Activated CD4-positive, alpha-beta memory T cell treated with anti-CD3 and anti-CD28 coated beads for 36 hours (primary cell): ENCODE results near the gene EXOC1. TPM values are rescaled to one million over a fixed set of nuclear protein-coding genes. Genes with fewer than 3 reads are reported as not detected.
"Not testable (repeated sequence)": the region's sequence is repeated elsewhere in the genome, so short reads cannot be mapped to it uniquely, and the experiment has no call there.

Source experiments
- CTCF ChIA-PET: fragments of 350-600 bp; sonication (Branson Sonifier 250); formaldehyde crosslinking; loops from one replicate; lab custom pipeline; 2021; ENCODE audit warnings: antibody characterized with exemption, inconsistent platforms; lab: Charles Lee
- POLR2A ChIA-PET: fragments of 350-600 bp; sonication (Branson Sonifier 250); formaldehyde crosslinking; loops from one replicate; lab custom pipeline; 2021; ENCODE audit warnings: antibody characterized with exemption; lab: Charles Lee
- DNase-seq: peaks from one replicate; pipeline ENCODE4 v3.0.0-alpha.2; 2020
- H3K27ac Mint-ChIP-seq: one replicate; pipeline ENCODE4 v1.8.0; 2021; ENCODE audit warnings: mixed read lengths
- H3K27me3 Mint-ChIP-seq: one replicate; pipeline ENCODE4 v1.8.0; 2021; ENCODE audit warnings: mixed read lengths
- H3K36me3 Mint-ChIP-seq: one replicate; pipeline ENCODE4 v1.8.0; 2021; ENCODE audit warnings: mixed read lengths
- H3K4me1 Mint-ChIP-seq: one replicate; pipeline ENCODE4 v1.8.0; 2021; ENCODE audit warnings: low read depth, mixed read lengths
- H3K4me3 Mint-ChIP-seq: one replicate; pipeline ENCODE4 v1.8.0; 2021; ENCODE audit warnings: mild to moderate bottlenecking, mixed read lengths
- H3K9me3 Mint-ChIP-seq: one replicate; pipeline ENCODE4 v1.8.0; 2021; ENCODE audit warnings: mixed read lengths
- intact Hi-C: fragments of 100-400 bp; cut with micrococcal nuclease; formaldehyde crosslinking; loops from one replicate; pipeline ENCODE4 v1.15.1; 2023
- total RNA-seq, 2 experiments: library from RNA; stranded (reverse); gene quantifications; one replicate each; pipeline ENCODE4 v1.2.3, GENCODE V29; 2021

The EXOC1 gene
- total RNA-seq, 2 experiments from 2014 or later: 21.9 to 22.4 TPM

DNA sequence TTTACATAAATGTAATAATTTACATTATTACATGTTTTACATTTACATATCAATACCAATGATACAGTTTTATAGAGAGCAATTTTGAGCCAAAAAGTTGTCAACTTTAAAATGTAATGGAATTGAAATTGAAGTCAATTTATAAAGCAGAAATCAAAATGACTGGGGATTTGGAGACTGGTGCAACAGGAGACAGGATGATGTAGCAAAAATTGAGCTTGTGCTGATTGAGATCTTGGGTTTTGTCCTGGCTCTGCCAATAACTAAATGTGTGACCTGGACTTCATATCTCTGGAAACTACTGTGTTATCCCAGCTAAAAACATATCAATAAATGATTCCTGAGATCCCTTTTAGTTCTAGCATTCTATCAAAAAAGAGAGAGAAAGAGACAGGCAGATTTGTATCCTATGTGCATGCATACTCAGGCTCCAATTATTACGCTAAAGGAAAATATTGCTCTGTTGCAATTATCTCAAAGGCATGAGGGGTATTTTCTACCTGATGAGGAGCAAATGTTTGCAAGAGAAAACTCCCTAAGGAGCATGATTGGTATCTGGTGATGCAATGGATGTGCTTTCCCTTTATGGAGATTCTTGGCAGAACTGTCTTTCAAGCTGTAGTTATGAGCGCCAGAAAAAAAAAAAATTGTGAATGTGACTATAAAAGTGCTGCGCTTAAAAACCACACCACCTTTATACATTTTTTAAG is 19.2 kb upstream of the EXOC1 start:
- H3K27me3 Mint-ChIP-seq: peaks cover 30% of the 10 kb centered on the region
- intact Hi-C loops: no loop called here
- no peak overlapping the region for H3K27ac Mint-ChIP-seq
- no peak for DNase-seq
- ChIA-PET POLR2A (no interaction called here), CTCF (no interaction called here)
- no peak overlapping the region for H3K4me3 Mint-ChIP-seq
- peaks cover 7% of the 10 kb centered on the region for H3K9me3 Mint-ChIP-seq
- no peaks in the 10 kb centered on the region for H3K4me1 Mint-ChIP-seq
- H3K36me3 Mint-ChIP-seq: peaks cover 2% of the 10 kb centered on the region

DNA sequence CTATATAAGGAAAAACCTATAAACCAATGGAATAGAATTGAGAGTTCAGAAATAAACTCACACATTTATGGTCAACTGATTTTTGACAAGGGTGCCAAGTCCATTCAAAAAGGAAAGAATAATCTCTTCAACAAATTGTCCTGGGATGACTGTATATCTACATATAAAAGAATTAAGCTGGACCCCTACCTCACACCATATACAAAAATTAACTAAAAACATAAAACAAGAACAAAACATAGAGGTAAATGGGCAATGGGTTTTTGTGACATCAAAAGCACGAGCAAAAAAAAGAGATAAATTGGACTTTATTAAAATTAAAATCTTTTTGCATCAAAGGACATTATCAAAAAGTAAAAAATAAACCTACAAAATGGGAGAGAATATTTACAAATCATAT is 15.5 kb upstream of the EXOC1 start:
- intact Hi-C loops: no loop called here
- H3K9me3 Mint-ChIP-seq: peaks cover 7% of the 10 kb centered on the region
- peaks cover 2% of the 10 kb centered on the region for H3K36me3 Mint-ChIP-seq
- no peak overlapping the region for H3K27ac Mint-ChIP-seq
- ChIA-PET POLR2A (no interaction called here), CTCF (no interaction called here)
- no peaks in the 10 kb centered on the region for H3K4me1 Mint-ChIP-seq
- no peak overlapping the region for H3K4me3 Mint-ChIP-seq
- peaks cover 21% of the 10 kb centered on the region for H3K27me3 Mint-ChIP-seq
- no peak for DNase-seq

- ChIA-PET CTCF (no interaction called here), POLR2A (no interaction called here)
- H3K27ac Mint-ChIP-seq: no peak overlapping the region
- H3K4me3 Mint-ChIP-seq: no peak overlapping the region
- H3K27me3 Mint-ChIP-seq: peaks cover 21% of the 10 kb centered on the region
- no peaks in the 10 kb centered on the region for H3K4me1 Mint-ChIP-seq
- intact Hi-C loops: no loop called here
- peaks cover 7% of the 10 kb centered on the region for H3K9me3 Mint-ChIP-seq
- DNase-seq: no peak
- peaks cover 2% of the 10 kb centered on the region for H3K36me3 Mint-ChIP-seq
These were observed 15.1 kb upstream of the EXOC1 start for GRCh38 chr4:55838356-55838755.

DNA sequence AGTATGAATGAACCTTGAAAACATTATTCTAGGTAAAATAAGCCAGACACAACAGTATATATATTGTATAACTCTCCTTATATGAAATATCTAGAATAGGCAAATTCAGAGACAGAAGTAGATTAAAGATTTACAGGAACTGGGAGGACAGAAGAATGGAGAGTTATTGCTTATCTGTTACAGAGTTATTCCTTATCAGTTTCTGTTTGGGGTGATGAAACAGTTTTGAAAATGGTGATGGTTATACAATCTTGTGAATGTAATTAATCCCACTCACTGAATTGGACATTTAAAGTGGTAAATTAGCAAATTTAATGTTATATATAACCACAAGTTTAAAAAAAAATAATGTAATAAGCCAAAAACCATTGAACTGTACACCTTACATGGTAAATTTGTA is 14.5 kb upstream of the EXOC1 start:
- intact Hi-C loops: no loop called here
- Mint-ChIP-seq H3K4me3 (no peak overlapping the region), H3K9me3 (peaks cover 7% of the 10 kb centered on the region), H3K27me3 (peaks cover 18% of the 10 kb centered on the region), H3K36me3 (peaks cover 2% of the 10 kb centered on the region), H3K27ac (no peak overlapping the region), H3K4me1 (no peaks in the 10 kb centered on the region)
- ChIA-PET CTCF (no interaction called here), POLR2A (no interaction called here)
- DNase-seq: no peak

GRCh38 chr4:55840956-55841355 is 12.5 kb upstream of the EXOC1 start:
- no peaks in the 10 kb centered on the region for H3K4me1 Mint-ChIP-seq
- H3K27me3 Mint-ChIP-seq: peaks cover 9% of the 10 kb centered on the region
- POLR2A ChIA-PET: no interaction called here
- no peak for DNase-seq
- no peaks in the 10 kb centered on the region for H3K36me3 Mint-ChIP-seq
- intact Hi-C loops: no loop called here
- H3K4me3 Mint-ChIP-seq: no peak overlapping the region
- H3K9me3 Mint-ChIP-seq: peaks cover 7% of the 10 kb centered on the region
- H3K27ac Mint-ChIP-seq: no peak overlapping the region
- CTCF ChIA-PET: interaction anchor here (0.6 kb wide), 1 partner anchor 35 kb away, joined by 3 read pairs; no protein-coding TSS in a partner anchor

DNA sequence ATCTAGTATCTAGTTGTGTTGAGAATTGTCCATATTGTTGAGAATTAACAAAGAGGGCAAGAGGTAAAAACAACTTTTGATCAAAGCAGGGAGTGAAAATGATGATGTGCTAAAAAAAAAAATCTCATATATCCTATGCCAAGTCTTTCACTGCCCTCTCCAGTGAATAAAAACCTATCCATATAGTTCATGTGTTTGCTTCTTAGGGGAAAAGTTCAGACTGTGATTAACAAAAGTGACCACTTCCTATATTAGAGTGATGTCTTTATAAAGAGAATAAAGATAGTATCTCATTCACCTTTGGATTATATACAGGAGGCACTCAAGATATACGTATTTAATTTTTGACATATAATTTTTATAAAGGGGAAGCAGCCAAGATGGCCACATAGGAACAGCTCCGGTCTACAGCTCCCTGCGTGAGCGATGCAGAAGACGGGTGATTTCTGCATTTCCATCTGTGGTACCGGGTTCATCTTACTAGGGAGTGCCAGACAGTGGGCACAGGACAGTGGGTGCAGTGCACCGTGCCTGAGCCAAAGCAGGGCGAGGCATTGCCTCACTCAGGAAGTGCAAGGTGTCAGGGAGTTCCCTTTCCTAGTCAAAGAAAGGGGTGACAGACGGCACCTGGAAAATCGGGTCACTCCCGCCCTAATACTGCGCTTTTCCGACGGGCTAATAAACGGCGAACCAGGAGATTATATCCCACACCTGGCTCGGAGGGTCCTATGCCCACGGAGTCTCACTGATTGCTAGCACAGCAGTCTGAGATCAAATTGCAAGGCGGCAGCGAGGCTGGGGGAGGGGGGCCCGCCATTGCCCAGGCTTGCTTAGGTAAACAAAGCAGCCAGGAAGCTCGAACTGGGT is 11.8 kb upstream of the EXOC1 start:
- H3K4me1 Mint-ChIP-seq, H3K36me3 Mint-ChIP-seq, H3K9me3 Mint-ChIP-seq, DNase-seq, intact Hi-C loops, H3K27me3 Mint-ChIP-seq, POLR2A ChIA-PET, H3K27ac Mint-ChIP-seq, H3K4me3 Mint-ChIP-seq: not testable (repeated sequence)
- CTCF ChIA-PET: interaction anchor here (0.6 kb wide), 1 partner anchor 36 kb away, joined by 3 read pairs; no protein-coding TSS in a partner anchor

DNA sequence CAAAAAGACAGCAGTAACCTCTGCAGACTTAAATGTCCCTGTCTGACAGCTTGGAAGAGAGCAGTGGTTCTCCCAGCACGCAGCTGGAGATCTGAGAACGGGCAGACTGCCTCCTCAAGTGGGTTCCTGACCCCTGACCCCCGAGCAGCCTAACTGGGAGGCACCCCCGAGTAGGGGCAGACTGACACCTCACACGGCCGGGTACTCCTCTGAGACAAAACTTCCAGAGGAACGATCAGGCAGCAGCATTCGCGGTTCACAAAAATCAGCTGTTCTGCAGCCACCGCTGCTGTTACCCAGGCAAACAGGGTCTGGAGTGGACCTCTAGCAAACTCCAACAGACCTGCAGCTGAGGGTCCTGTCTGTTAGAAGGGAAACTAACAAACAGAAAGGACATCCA is 11.1 kb upstream of the EXOC1 start:
- H3K27me3 Mint-ChIP-seq, DNase-seq, H3K4me1 Mint-ChIP-seq, H3K27ac Mint-ChIP-seq, H3K9me3 Mint-ChIP-seq, intact Hi-C loops, H3K4me3 Mint-ChIP-seq, POLR2A ChIA-PET, H3K36me3 Mint-ChIP-seq: not testable (repeated sequence)
- CTCF ChIA-PET: interaction anchor here (1.5 kb wide), 1 partner anchor 25 kb away, joined by 3 read pairs; no protein-coding TSS in a partner anchor

DNA sequence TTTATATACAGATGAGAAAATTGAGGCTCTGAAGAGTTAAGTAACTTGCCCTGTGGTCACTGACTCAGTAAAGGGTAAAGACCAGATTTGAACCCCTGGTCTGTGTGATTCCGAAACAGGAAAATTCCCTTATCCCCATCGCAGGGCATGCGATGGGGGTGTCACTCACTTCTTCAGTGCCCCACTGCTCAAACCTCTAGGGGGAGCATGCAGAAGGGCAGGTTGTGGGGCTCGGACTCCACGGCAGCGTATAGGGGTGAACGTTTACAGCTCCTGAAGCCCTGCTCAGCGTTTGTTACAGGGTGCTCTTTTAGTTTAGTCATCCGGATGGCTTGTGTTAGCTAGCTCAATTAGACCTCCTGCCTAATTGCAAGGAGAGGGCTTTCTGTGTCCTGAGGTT is 3.7 kb upstream of the EXOC1 start:
- no peak for DNase-seq
- ChIA-PET CTCF (no interaction called here), POLR2A (no interaction called here)
- intact Hi-C loops: loop anchor here (5.0 to 10.0 kb wide), 2 partner anchors 502 to 1125 kb away; partner anchors contain the start of genes NOA1, POLR2B and SRD5A3
- H3K27ac Mint-ChIP-seq: no peak overlapping the region
- H3K27me3 Mint-ChIP-seq: no peaks in the 10 kb centered on the region
- H3K36me3 Mint-ChIP-seq: no peaks in the 10 kb centered on the region
- no peaks in the 10 kb centered on the region for H3K9me3 Mint-ChIP-seq
- no peak overlapping the region for H3K4me3 Mint-ChIP-seq
- H3K4me1 Mint-ChIP-seq: peaks cover 21% of the 10 kb centered on the region

DNA sequence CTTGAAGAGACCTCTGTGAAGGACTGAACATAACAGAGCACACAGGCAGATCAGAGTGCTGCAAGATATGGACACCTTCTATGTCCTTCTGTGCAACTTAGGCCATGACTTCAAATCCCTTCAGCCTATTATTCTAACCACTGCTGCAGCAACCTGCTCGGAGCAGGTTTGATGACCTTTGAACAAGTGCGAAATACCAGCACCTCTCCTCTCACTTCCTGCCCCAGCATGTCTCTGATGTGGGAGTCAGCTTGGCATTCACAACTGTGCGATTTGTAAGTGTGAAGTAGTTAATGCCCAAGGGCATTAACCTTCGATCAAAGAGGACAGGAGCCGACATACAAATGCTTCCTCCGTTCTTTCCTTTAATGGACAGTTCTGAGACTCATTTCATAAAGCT is 1.6 kb upstream of the EXOC1 start:
- POLR2A ChIA-PET: no interaction called here
- intact Hi-C loops: loop anchor here (2.0 to 10.0 kb wide), 3 partner anchors 55 to 1123 kb away; partner anchors contain the start of genes NOA1, POLR2B and SRD5A3
- CTCF ChIA-PET: interaction anchor here (0.7 to 1.2 kb wide), 3 partner anchors 14 to 97 kb away, joined by 3 read pairs; partner anchors contain the start of gene CEP135
- Mint-ChIP-seq H3K9me3 (no peaks in the 10 kb centered on the region), H3K27me3 (no peaks in the 10 kb centered on the region), H3K4me1 (peaks cover 21% of the 10 kb centered on the region), H3K36me3 (peaks cover 2% of the 10 kb centered on the region), H3K4me3 (no peak overlapping the region), H3K27ac (peak overlapping the region; percentile 19)
- peak; percentile 42 for DNase-seq

GRCh38 chr4:55854129-55854528 is 681 bp downstream of the EXOC1 start:
- POLR2A ChIA-PET: interaction anchor here (0.5 kb wide), 1 partner anchor 459 kb away, joined by 3 read pairs; no protein-coding TSS in a partner anchor
- Mint-ChIP-seq H3K4me1 (peaks cover 33% of the 10 kb centered on the region), H3K27me3 (no peaks in the 10 kb centered on the region), H3K36me3 (peaks cover 12% of the 10 kb centered on the region), H3K9me3 (no peaks in the 10 kb centered on the region), H3K27ac (no peak overlapping the region), H3K4me3 (no peak overlapping the region)
- CTCF ChIA-PET: interaction anchor here (1.5 to 2.5 kb wide), 2 partner anchors 12 to 95 kb away, joined by 4 to 7 read pairs; partner anchors contain the start of gene CEP135
- intact Hi-C loops: loop anchor here (5.0 to 10.0 kb wide), 2 partner anchors 507 to 1121 kb away; partner anchors contain the start of genes NOA1, POLR2B and SRD5A3
- DNase-seq: no peak

GRCh38 chr4:55857586-55857985 is 4.1 kb downstream of the EXOC1 start:
- Mint-ChIP-seq H3K9me3 (no peaks in the 10 kb centered on the region), H3K27ac (no peak overlapping the region), H3K4me3 (no peak overlapping the region), H3K4me1 (peaks cover 19% of the 10 kb centered on the region), H3K27me3 (no peaks in the 10 kb centered on the region), H3K36me3 (peaks cover 18% of the 10 kb centered on the region)
- ChIA-PET POLR2A (no interaction called here), CTCF (interaction anchor here (1.0 to 1.3 kb wide), 2 partner anchors 9 kb away, joined by 3 to 6 read pairs; no protein-coding TSS in a partner anchor)
- intact Hi-C loops: loop anchor here (10.0 kb wide), 1 partner anchor 1117 kb away; the partner anchor contains the start of genes NOA1 and POLR2B
- DNase-seq: no peak

GRCh38 chr4:55859711-55860110 is 6.3 kb downstream of the EXOC1 start:
- no peaks in the 10 kb centered on the region for H3K27me3 Mint-ChIP-seq

More at GRCh38 chr4:55859711-55860110, 6.3 kb downstream of the EXOC1 start:
- intact Hi-C loops: loop anchor here (10.0 kb wide), 1 partner anchor 1115 kb away; the partner anchor contains the start of genes NOA1 and POLR2B
- Mint-ChIP-seq H3K4me3 (no peak overlapping the region), H3K4me1 (peaks cover 13% of the 10 kb centered on the region), H3K27ac (no peak overlapping the region), H3K9me3 (no peaks in the 10 kb centered on the region), H3K36me3 (peaks cover 18% of the 10 kb centered on the region)
- DNase-seq: no peak
- CTCF ChIA-PET: no interaction called here
- POLR2A ChIA-PET: interaction anchor here (1.5 kb wide), 1 partner anchor 89 kb away, joined by 3 read pairs; the partner anchor contains the start of gene CEP135
